B cell (primary cell): ENCODE data around the gene INPP1. TPM values are rescaled to one million over a fixed set of nuclear protein-coding genes. Genes with fewer than 3 reads are reported as not detected.

ENCODE experiments used
- ATAC-seq: fragments of 200-7000 bp; cut with Tn5 transposase; one replicate; pipeline ENCODE4 v1.10.0; 2021; ENCODE audit warnings: low read depth, mild to moderate bottlenecking, moderate number of reproducible peaks, moderate library complexity
- CTCF ChIA-PET: fragments of 350-600 bp; sonication (Branson Sonifier 250); formaldehyde crosslinking; loops from one replicate; lab custom pipeline; 2021; ENCODE audit warnings: antibody characterized with exemption, inconsistent platforms; lab: Charles Lee
- POLR2A ChIA-PET: fragments of 350-600 bp; sonication (Branson Sonifier 250); formaldehyde crosslinking; loops from one replicate; lab custom pipeline; 2021; ENCODE audit warnings: antibody characterized with exemption; lab: Charles Lee
- DNase-seq: peaks from one replicate; pipeline ENCODE4 v3.0.0; 2013
- H2AFZ ChIP-seq: 2 replicates; pipeline ENCODE4 v1.6.1; 2012; ENCODE audit warnings: mild to moderate bottlenecking, low read depth, low read length; ENCODE audit not compliant: insufficient read depth, poor library complexity, severe bottlenecking
- H3K27ac ChIP-seq, 2 donors: 1 replicate in 1 of 2; 2 replicates in 1 of 2; pipeline ENCODE4 v1.5.1; 2012 to 2013; ENCODE audit warnings: low read length in 2 of 2, mild to moderate bottlenecking in 2 of 2, moderate library complexity in 1 of 2
- H3K27me3 ChIP-seq, 4 experiments: fragments of 200-600 bp in 1 of 4; sonication (generic) in 1 of 4; replicated peaks in 1 of 4; 1 replicate in 2 of 4; 2 replicates in 2 of 4; pipeline versions ENCODE4 v1.6.1 to v1.7.0; 2013 to 2016; ENCODE audit warnings: low read length in 3 of 4, mild to moderate bottlenecking in 2 of 4, mixed read lengths in 1 of 4, moderate library complexity in 1 of 4; ENCODE audit not compliant: insufficient read depth in 4 of 4, control insufficient read depth in 3 of 4; ENCODE audit errors: control extremely low read depth in 1 of 4
- H3K36me3 ChIP-seq, 2 experiments: replicated peaks in 1 of 2; 1 replicate in 1 of 2; 2 replicates in 1 of 2; pipeline versions ENCODE4 v1.6.1 to v1.7.1; 2013; ENCODE audit warnings: low read length in 1 of 2; ENCODE audit not compliant: insufficient read depth in 2 of 2, control insufficient read depth in 1 of 2; ENCODE audit errors: control extremely low read depth in 1 of 2, extremely low read depth in 1 of 2
- H3K4me1 ChIP-seq, 2 donors: fragments of 200-600 bp in 1 of 2; sonication (generic) in 1 of 2; 1 replicate in 1 of 2; 2 replicates in 1 of 2; pipeline versions ENCODE4 v1.5.1 to v1.6.1; 2013 to 2017; ENCODE audit warnings: low read length in 2 of 2; ENCODE audit not compliant: control insufficient read depth in 2 of 2, insufficient read depth in 2 of 2
- H3K4me2 ChIP-seq: replicated peaks from 2 replicates; pipeline ENCODE3; 2012; ENCODE audit warnings: mild to moderate bottlenecking, low read depth, low read length; ENCODE audit not compliant: poor library complexity, severe bottlenecking
- H3K4me3 ChIP-seq, 5 experiments: fragments of 200-600 bp in 1 of 5; sonication (generic) in 1 of 5; 1 replicate in 3 of 5; 2 replicates in 2 of 5; pipeline versions ENCODE4 v1.5.1 to v1.7.0; 2011 to 2016; ENCODE audit warnings: low read length in 4 of 5, mild to moderate bottlenecking in 4 of 5, low read depth in 2 of 5, control low read depth in 1 of 5, moderate library complexity in 1 of 5; ENCODE audit not compliant: insufficient read depth in 1 of 5; ENCODE audit errors: control extremely low read depth in 1 of 5, extremely low read depth in 1 of 5
- H3K79me2 ChIP-seq: fragments of 200-600 bp; sonication (generic); one replicate; pipeline ENCODE4 v1.6.0; 2016; ENCODE audit warnings: low read length; ENCODE audit not compliant: control insufficient read depth, insufficient read depth
- H3K9ac ChIP-seq: fragments of 200-600 bp; sonication (generic); 2 replicates; pipeline ENCODE4 v1.6.1; 2017; ENCODE audit warnings: mild to moderate bottlenecking, low read length, moderate library complexity
- H3K9me3 ChIP-seq, 3 donors: one replicate each; pipeline versions ENCODE4 v1.6.1 to v1.7.1; 2013; ENCODE audit warnings: low read length in 2 of 3; ENCODE audit not compliant: control insufficient read depth in 2 of 3, insufficient read depth in 1 of 3; ENCODE audit errors: control extremely low read depth in 1 of 3
- H4K20me1 ChIP-seq: 2 replicates; pipeline ENCODE4 v1.6.0; 2012; ENCODE audit warnings: mild to moderate bottlenecking, low read length; ENCODE audit not compliant: insufficient read depth, control insufficient read depth, poor library complexity, severe bottlenecking
- H3K27ac Mint-ChIP-seq: one replicate; pipeline ENCODE4 v1.8.0; 2021; ENCODE audit warnings: mixed read lengths
- H3K27me3 Mint-ChIP-seq: one replicate; pipeline ENCODE4 v1.8.0; 2021; ENCODE audit warnings: mixed read lengths
- H3K4me1 Mint-ChIP-seq: one replicate; pipeline ENCODE4 v1.8.0; 2021; ENCODE audit warnings: mixed read lengths
- H3K4me3 Mint-ChIP-seq: one replicate; pipeline ENCODE4 v1.8.0; 2021; ENCODE audit warnings: mixed read lengths
- H3K9me3 Mint-ChIP-seq: one replicate; pipeline ENCODE4 v1.8.0; 2022; ENCODE audit warnings: mixed read lengths; ENCODE audit not compliant: insufficient read depth
- CTCF ChIP-seq: fragments of 200-600 bp; IDR thresholded peaks from one replicate; pipeline ENCODE4 v1.8.0; 2022; ENCODE audit warnings: antibody characterized with exemption, mild to moderate bottlenecking
- EZH2 ChIP-seq: IDR thresholded peaks from 2 replicates; pipeline ENCODE4 v1.6.1; 2012; ENCODE audit warnings: borderline replicate concordance, low read depth, mild to moderate bottlenecking, moderate library complexity, low read length; ENCODE audit not compliant: insufficient read depth, poor library complexity, severe bottlenecking
- WGBS: methylation state at CpG from one replicate; pipeline ENCODE4 v1.1.5; 2013; ENCODE audit warnings: missing lambda C conversion rate; ENCODE audit not compliant: insufficient coverage; 5-methylcytosine and 5-hydroxymethylcytosine counted together
- intact Hi-C: fragments of 100-400 bp; cut with micrococcal nuclease; formaldehyde crosslinking; loops from one replicate; pipeline ENCODE4 v1.10.0; 2022
- polyA plus RNA-seq: library from polyadenylated mRNA; depleted of rRNA; stranded (reverse); fragments of >200 nt; gene quantifications from 2 replicates; pipeline ENCODE4 v1.2.3, GENCODE V29; 2012
- total RNA-seq, 2 donors: library from RNA; stranded (reverse); fragments of 120-200 nt in 1 of 2; gene quantifications; 1 replicate in 1 of 2; 2 replicates in 1 of 2; pipeline versions ENCODE4 v1.2.3 to v1.2.4, GENCODE V29; 2013 to 2022

Gene INPP1
- total and polyA plus RNA-seq, 2 donors (not counting 1 experiment from before 2014, with no cell fraction given), result 3.1 to 3.7 TPM

- POLR2A ChIA-PET, result no interaction called here
- H3K4me3 ChIP-seq, result no peak overlapping the region
Observed at GRCh38 chr2:190367091-190367490, 23.7 kb downstream of the INPP1 start.

GRCh38 chr2:190369635-190370034 is 26.2 kb downstream of the INPP1 start:
- Histone ChIP-seq H4K20me1 (no peaks in the 10 kb centered on the region), H3K9ac (no peak overlapping the region), H3K4me1 (no peaks in the 10 kb centered on the region), H3K9me3 (no peaks in the 10 kb centered on the region), H2AFZ (no peak overlapping the region), H3K4me3 (no peak overlapping the region), H3K36me3 (peaks cover 9 to 20% of the 10 kb centered on the region in 2 experiments), H3K27me3 (no peaks in the 10 kb centered on the region), H3K79me2 (no peaks in the 10 kb centered on the region), H3K4me2 (no peak overlapping the region), H3K27ac (no peak overlapping the region)
- TF ChIP-seq EZH2 (no peak), CTCF (no peak)
- intact Hi-C loops, result no loop called here
- no peak overlapping the region for H3K4me3 Mint-ChIP-seq
- H3K9me3 Mint-ChIP-seq, result no peaks in the 10 kb centered on the region
- H3K4me1 Mint-ChIP-seq, result no peaks in the 10 kb centered on the region
- ChIA-PET POLR2A (no interaction called here), CTCF (interaction anchor here (0.7 to 2.2 kb wide), 7 partner anchors 9 to 501 kb away, joined by 3 to 18 read pairs (median 4); no protein-coding TSS in a partner anchor)
- DNase-seq, result no peak
- 80% methylated on average over 1 of the region's 2 CpGs for WGBS
- no peak for ATAC-seq
- no peak overlapping the region for H3K27ac Mint-ChIP-seq
- H3K27me3 Mint-ChIP-seq, result no peaks in the 10 kb centered on the region

More at GRCh38 chr2:190367091-190367490, 23.7 kb downstream of the INPP1 start:
- Mint-ChIP-seq H3K27ac (no peak overlapping the region), H3K9me3 (no peaks in the 10 kb centered on the region), H3K4me3 (no peak overlapping the region), H3K4me1 (peaks cover 2% of the 10 kb centered on the region), H3K27me3 (no peaks in the 10 kb centered on the region)
- H3K9me3 ChIP-seq, result no peaks in the 10 kb centered on the region
- intact Hi-C loops, result no loop called here
- no peak overlapping the region for H3K4me2 ChIP-seq
- no peaks in the 10 kb centered on the region for H3K27me3 ChIP-seq
- TF ChIP-seq EZH2 (no peak), CTCF (no peak)
- peaks cover 9 to 20% of the 10 kb centered on the region in 2 experiments for H3K36me3 ChIP-seq
- no CpG with 5 or more reads among the region's 4 CpGs for WGBS
- ATAC-seq (no peak), DNase-seq (no peak)
- CTCF ChIA-PET, result interaction anchor here (0.6 to 1.5 kb wide), 5 partner anchors 12 to 278 kb away, joined by 3 to 6 read pairs (median 3); no protein-coding TSS in a partner anchor
- no peaks in the 10 kb centered on the region for H3K4me1 ChIP-seq
- H3K27ac ChIP-seq, result no peak overlapping the region
- H3K9ac ChIP-seq, result no peak overlapping the region
- no peaks in the 10 kb centered on the region for H4K20me1 ChIP-seq
- no peaks in the 10 kb centered on the region for H3K79me2 ChIP-seq
- no peak overlapping the region for H2AFZ ChIP-seq
